ENCODE results near the gene MED26. TPM values are rescaled to one million over a fixed set of nuclear protein-coding genes. Genes with fewer than 3 reads are reported as not detected.

The MED26 gene
- total RNA-seq, 3 donors from 2014 or later, result 10.8 to 12.0 (median 11.2) TPM

DNA sequence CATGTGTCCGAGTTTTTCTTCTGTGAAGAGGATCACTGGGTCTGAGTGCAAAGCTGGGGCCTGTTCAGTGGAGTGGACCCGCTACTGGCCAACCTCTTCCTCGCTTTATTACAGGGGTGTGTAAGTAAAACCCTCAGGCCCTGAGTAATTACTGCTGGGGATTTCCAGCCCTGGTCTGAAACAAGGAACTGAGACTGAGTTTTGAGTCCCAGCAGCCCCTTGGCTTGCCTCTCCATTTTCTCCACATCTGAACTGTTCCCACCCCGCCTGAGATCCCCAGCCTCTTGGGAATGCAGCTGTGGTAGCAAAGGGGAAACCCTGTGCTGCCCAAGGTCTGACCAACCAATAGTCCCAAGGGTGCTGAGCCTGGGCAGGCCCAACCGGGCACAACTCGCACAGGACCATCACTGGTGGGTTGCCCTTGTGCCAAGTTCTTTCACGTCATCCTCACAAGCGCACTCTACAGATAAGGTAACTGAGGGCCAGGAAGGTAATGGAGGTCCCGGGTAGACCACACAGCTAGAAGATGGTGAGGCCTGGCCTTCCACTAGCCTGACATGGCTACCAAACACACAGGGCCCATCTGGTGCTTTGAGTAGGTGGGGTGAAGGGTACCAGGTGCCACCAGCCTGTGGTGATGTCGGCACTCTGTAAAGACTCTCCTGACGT lies 42.1 kb downstream of the MED26 start:
- intact Hi-C loops (cut with DNase I, micrococcal nuclease), result no loop called here
- Histone ChIP-seq H3K4me3 (no peak overlapping the region), H3K9me3 (no peaks in the 10 kb centered on the region), H3K4me1 (ENCODE audit: low read depth) (peaks cover 69% of the 10 kb centered on the region), H3K36me3 (ENCODE audit: low read depth) (no peaks in the 10 kb centered on the region)
- ATAC-seq, result peak; percentile 53
- DNase-seq, result peak in 2 of 3 donors; percentile 52 to 66
- no peak for TF ChIP-seq CTCF (IDR thresholded peaks at IDR 0.05)

- no peaks in the 10 kb centered on the region for H3K9me3 ChIP-seq
- H3K4me1 ChIP-seq (ENCODE audit: low read depth), result peaks cover 69% of the 10 kb centered on the region
- peak; percentile 27 for ATAC-seq
- H3K36me3 ChIP-seq (ENCODE audit: low read depth), result no peaks in the 10 kb centered on the region
- peak in 1 of 3 donors; percentile 57 for DNase-seq
- no peak overlapping the region for H3K4me3 ChIP-seq
- TF ChIP-seq CTCF (IDR thresholded peaks at IDR 0.05), result no peak
- intact Hi-C loops (cut with DNase I, micrococcal nuclease), result no loop called here
Observed at GRCh38 chr19:16585094-16585801, 42.8 kb downstream of the MED26 start.

GRCh38 chr19:16584248-16585093 lies 43.5 kb downstream of the MED26 start:
- intact Hi-C loops (cut with DNase I, micrococcal nuclease), result no loop called here
- ATAC-seq, result peak; percentile 77

GRCh38 chr19:16582486-16583261 lies 45.3 kb downstream of the MED26 start:
- Histone ChIP-seq H3K4me3 (no peak overlapping the region), H3K9me3 (no peaks in the 10 kb centered on the region), H3K4me1 (ENCODE audit: low read depth) (peaks cover 52% of the 10 kb centered on the region), H3K36me3 (ENCODE audit: low read depth) (no peaks in the 10 kb centered on the region)
- no peak for TF ChIP-seq CTCF (IDR thresholded peaks at IDR 0.05)
- DNase-seq (no peak), ATAC-seq (no peak)
- intact Hi-C loops (cut with DNase I, micrococcal nuclease), result no loop called here

More at GRCh38 chr19:16584248-16585093, 43.5 kb downstream of the MED26 start:
- Histone ChIP-seq H3K36me3 (ENCODE audit: low read depth) (no peaks in the 10 kb centered on the region), H3K9me3 (no peaks in the 10 kb centered on the region), H3K4me3 (no peak overlapping the region), H3K4me1 (ENCODE audit: low read depth) (peaks cover 65% of the 10 kb centered on the region)
- no peak for TF ChIP-seq CTCF (IDR thresholded peaks at IDR 0.05)
- DNase-seq, result peak; percentile 83 to 93 (median 89)

DNA sequence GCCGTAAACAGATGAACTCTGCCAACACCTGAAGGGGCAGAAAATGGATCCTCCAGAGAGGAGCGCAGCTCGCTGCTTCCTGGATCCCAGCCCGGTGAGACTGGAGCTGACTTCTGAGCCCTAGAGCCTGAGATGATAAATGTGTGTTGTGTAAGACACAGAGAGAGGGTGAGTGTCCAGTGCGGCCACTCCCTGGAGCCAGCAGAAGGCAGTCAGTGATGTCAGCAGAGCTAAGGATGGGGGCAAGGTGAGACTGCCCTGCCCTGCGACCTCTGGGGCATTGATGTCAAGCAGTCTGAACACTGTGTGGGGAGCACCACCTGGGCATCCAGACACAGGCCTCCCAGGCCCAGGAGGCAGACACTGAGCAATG lies 46.0 kb downstream of the MED26 start:
- Histone ChIP-seq H3K4me1 (ENCODE audit: low read depth) (peaks cover 45% of the 10 kb centered on the region), H3K36me3 (ENCODE audit: low read depth) (no peaks in the 10 kb centered on the region), H3K9me3 (no peaks in the 10 kb centered on the region), H3K4me3 (no peak overlapping the region)
- DNase-seq, result no peak
- intact Hi-C loops (cut with DNase I, micrococcal nuclease), result no loop called here
- TF ChIP-seq CTCF (IDR thresholded peaks at IDR 0.05), result no peak
- ATAC-seq, result no peak
